ENCODE data around the gene RUBCNL. TPM values are rescaled to one million over a fixed set of nuclear protein-coding genes. Genes with fewer than 3 reads are reported as not detected.

The RUBCNL gene
- total RNA-seq, 2 experiments from 2014 or later: 0.36 to 0.69 TPM

- Histone ChIP-seq H3K36me3 (ENCODE audit: insufficient read depth, low read length) (no peaks in the 10 kb centered on the region), H3K27ac (ENCODE audit: low read depth in 1 of 2, low read length in 2 of 2) (no peak overlapping the region), H3K9me3 (ENCODE audit: control insufficient read depth in 1 of 2, insufficient read depth in 1 of 2, low read length in 2 of 2) (no peaks in the 10 kb centered on the region), H3K27me3 (ENCODE audit: control insufficient read depth in 1 of 2, insufficient read depth in 2 of 2, low read length in 2 of 2) (no peaks in the 10 kb centered on the region), H3K4me1 (ENCODE audit: insufficient read depth, low read length) (peaks cover 15% of the 10 kb centered on the region), H3K4me3 (ENCODE audit: low read length) (no peak overlapping the region)
- H3K9me3 Mint-ChIP-seq: peaks cover 2% of the 10 kb centered on the region
- no peak overlapping the region for H3K27ac Mint-ChIP-seq
- no peak for TF ChIP-seq CTCF (IDR thresholded peaks at IDR 0.05)
- ChIA-PET CTCF (no interaction called here), POLR2A (no interaction called here)
- intact Hi-C loops (cut with DNase I, micrococcal nuclease): no loop called here
- H3K4me1 Mint-ChIP-seq (ENCODE audit: low read depth): peaks cover 31% of the 10 kb centered on the region
- no peak overlapping the region for H3K4me3 Mint-ChIP-seq
- H3K36me3 Mint-ChIP-seq (ENCODE audit: low read depth): no peaks in the 10 kb centered on the region
- ATAC-seq (ENCODE audit: poor library complexity) (no peak), DNase-seq (peak in 3 of 14 experiments; percentile 24 to 60 (median 51))
- H3K27me3 Mint-ChIP-seq: no peaks in the 10 kb centered on the region
Observed at GRCh38 chr13:46339035-46339666, 47.9 kb downstream of the RUBCNL start.

DNA sequence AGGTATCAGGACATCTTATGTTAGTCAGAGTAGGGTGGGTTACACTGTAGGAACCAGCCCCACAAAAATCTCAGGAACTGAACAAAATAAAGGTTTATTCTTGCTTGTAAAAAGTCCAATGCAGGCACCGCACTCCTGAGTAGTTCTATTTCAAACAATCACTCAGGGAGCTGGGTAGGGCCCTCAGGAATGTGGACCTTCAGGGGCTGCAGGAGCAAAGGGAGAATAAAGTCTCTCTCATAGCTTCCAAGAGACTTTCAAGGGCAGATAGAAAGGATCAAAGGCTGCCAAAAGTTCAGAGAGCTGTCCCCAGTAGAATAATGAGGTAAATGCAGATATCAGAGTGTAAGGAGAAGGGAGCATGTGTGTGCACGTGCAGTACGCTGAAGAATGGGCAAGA lies 49.4 kb downstream of the RUBCNL start:
- no peak overlapping the region for H3K4me3 ChIP-seq (ENCODE audit: low read length)
- Mint-ChIP-seq H3K4me3 (no peak overlapping the region), H3K36me3 (ENCODE audit: low read depth) (no peaks in the 10 kb centered on the region), H3K4me1 (ENCODE audit: low read depth) (peaks cover 40% of the 10 kb centered on the region), H3K27me3 (no peaks in the 10 kb centered on the region), H3K9me3 (peaks cover 2% of the 10 kb centered on the region), H3K27ac (no peak overlapping the region)
- intact Hi-C loops (cut with DNase I, micrococcal nuclease): no loop called here
- CTCF ChIA-PET: no interaction called here
- peaks cover 0 to 3% of the 10 kb centered on the region in 2 experiments for H3K9me3 ChIP-seq (ENCODE audit: control insufficient read depth in 1 of 2, insufficient read depth in 1 of 2, low read length in 2 of 2)
- H3K27me3 ChIP-seq (ENCODE audit: control insufficient read depth in 1 of 2, insufficient read depth in 2 of 2, low read length in 2 of 2): no peaks in the 10 kb centered on the region
- POLR2A ChIA-PET: interaction anchor here (0.6 kb wide), 1 partner anchor 474 kb away, joined by 3 read pairs; no protein-coding TSS in a partner anchor
- peaks cover 21% of the 10 kb centered on the region for H3K4me1 ChIP-seq (ENCODE audit: insufficient read depth, low read length)
- no peak for ATAC-seq (ENCODE audit: poor library complexity)
- DNase-seq: no peak
- no peak for TF ChIP-seq CTCF (IDR thresholded peaks at IDR 0.05)
- H3K27ac ChIP-seq (ENCODE audit: low read depth in 1 of 2, low read length in 2 of 2): no peak overlapping the region
- no peaks in the 10 kb centered on the region for H3K36me3 ChIP-seq (ENCODE audit: insufficient read depth, low read length)

- H3K9me3 ChIP-seq (ENCODE audit: control insufficient read depth in 1 of 2, insufficient read depth in 1 of 2, low read length in 2 of 2): peaks cover 0 to 3% of the 10 kb centered on the region in 2 experiments
- H3K4me3 ChIP-seq (ENCODE audit: low read length): no peak overlapping the region
- Mint-ChIP-seq H3K27ac (no peak overlapping the region), H3K4me3 (no peak overlapping the region), H3K36me3 (ENCODE audit: low read depth) (no peaks in the 10 kb centered on the region), H3K27me3 (no peaks in the 10 kb centered on the region), H3K9me3 (peaks cover 4% of the 10 kb centered on the region), H3K4me1 (ENCODE audit: low read depth) (peaks cover 26% of the 10 kb centered on the region)
- H3K4me1 ChIP-seq (ENCODE audit: insufficient read depth, low read length): peaks cover 16% of the 10 kb centered on the region
- DNase-seq: peak in 1 of 14 experiments; percentile 18
- ChIA-PET CTCF (no interaction called here), POLR2A (interaction anchor here (0.6 to 1.1 kb wide), 2 partner anchors 13 to 134 kb away, joined by 3 to 4 read pairs; no protein-coding TSS in a partner anchor)
- no peak for ATAC-seq (ENCODE audit: poor library complexity)
- intact Hi-C loops (cut with DNase I, micrococcal nuclease): no loop called here
- no peaks in the 10 kb centered on the region for H3K36me3 ChIP-seq (ENCODE audit: insufficient read depth, low read length)
- no peak overlapping the region for H3K27ac ChIP-seq (ENCODE audit: low read depth in 1 of 2, low read length in 2 of 2)
- H3K27me3 ChIP-seq (ENCODE audit: control insufficient read depth in 1 of 2, insufficient read depth in 2 of 2, low read length in 2 of 2): no peaks in the 10 kb centered on the region
- TF ChIP-seq CTCF (IDR thresholded peaks at IDR 0.05): no peak
Observed at GRCh38 chr13:46334035-46334822, 52.8 kb downstream of the RUBCNL start.

Measured in CD4-positive, alpha-beta T cell (primary cell).